GM23338 (cell line): ENCODE data around the gene HTR1E. TPM values are rescaled to one million over a fixed set of nuclear protein-coding genes. Genes with fewer than 3 reads are reported as not detected.
"Not testable (repeated sequence)": the region's sequence is repeated elsewhere in the genome, so short reads cannot be mapped to it uniquely, and the experiment has no call there.

Source experiments
- ATAC-seq: fragments of 200-7000 bp; cut with Tn5 transposase; 3 replicates; pipeline ENCODE4 v1.9.1; 2020
- DNase-seq: peaks from one replicate; pipeline ENCODE4 v3.0.0-alpha.2; 2015; ENCODE audit warnings: low spot score
- H2AFZ ChIP-seq: fragments of 200-600 bp; sonication (generic); 2 replicates; pipeline ENCODE4 v1.8.0; 2016; ENCODE audit warnings: antibody characterized with exemption, mild to moderate bottlenecking, moderate library complexity
- H3F3A ChIP-seq: fragments of 200-600 bp; sonication (generic); replicated peaks from 2 replicates; pipeline ENCODE4 v1.8.0; 2017; ENCODE audit warnings: antibody characterized with exemption, mixed run types, low read depth
- H3K27ac ChIP-seq: fragments of 200-600 bp; sonication (generic); 2 replicates; pipeline ENCODE4 v1.6.1; 2016; ENCODE audit warnings: low read depth
- H3K27me3 ChIP-seq: fragments of 200-600 bp; sonication (generic); 2 replicates; pipeline ENCODE4 v1.8.0; 2016; ENCODE audit warnings: mild to moderate bottlenecking, mixed run types, moderate library complexity; ENCODE audit not compliant: insufficient read depth
- H3K36me3 ChIP-seq: fragments of 200-600 bp; sonication (generic); 2 replicates; pipeline ENCODE4 v1.8.0; 2016; ENCODE audit warnings: mild to moderate bottlenecking; ENCODE audit not compliant: insufficient read depth
- H3K4me1 ChIP-seq: fragments of 200-600 bp; sonication (generic); 2 replicates; pipeline ENCODE4 v1.8.0; 2016; ENCODE audit warnings: mild to moderate bottlenecking, moderate library complexity; ENCODE audit not compliant: insufficient read depth
- H3K4me2 ChIP-seq: fragments of 200-600 bp; sonication (generic); 2 replicates; pipeline ENCODE4 v1.7.1; 2017; ENCODE audit warnings: mixed run types
- H3K4me3 ChIP-seq: fragments of 200-600 bp; sonication (generic); 2 replicates; pipeline ENCODE4 v1.6.1; 2016; ENCODE audit warnings: mixed run types
- H3K79me2 ChIP-seq: fragments of 200-600 bp; sonication (generic); replicated peaks from 2 replicates; pipeline ENCODE4 v1.8.0; 2017; ENCODE audit warnings: mild to moderate bottlenecking; ENCODE audit not compliant: insufficient read depth
- H3K9me2 ChIP-seq: fragments of 200-600 bp; sonication (generic); 2 replicates; pipeline ENCODE4 v1.8.0; 2017; ENCODE audit not compliant: insufficient read depth
- H4K20me1 ChIP-seq: fragments of 200-600 bp; sonication (generic); replicated peaks from 2 replicates; pipeline ENCODE4 v1.8.0; 2017; ENCODE audit warnings: mild to moderate bottlenecking; ENCODE audit not compliant: insufficient read depth
- H3K27ac Mint-ChIP-seq: 2 replicates; pipeline ENCODE4 v1.8.0; 2020; ENCODE audit warnings: inconsistent platforms, mild to moderate bottlenecking, moderate library complexity, mixed read lengths
- H3K27me3 Mint-ChIP-seq: 3 replicates; pipeline ENCODE4 v1.8.0; 2022; ENCODE audit warnings: low read depth, mild to moderate bottlenecking, moderate library complexity, mixed read lengths, inconsistent platforms; ENCODE audit not compliant: insufficient read depth, poor library complexity
- H3K36me3 Mint-ChIP-seq: 3 replicates; pipeline ENCODE4 v1.8.0; 2021; ENCODE audit warnings: low read depth, mild to moderate bottlenecking, inconsistent platforms, moderate library complexity, mixed read lengths
- H3K4me1 Mint-ChIP-seq: 3 replicates; pipeline ENCODE4 v1.8.0; 2020; ENCODE audit warnings: mild to moderate bottlenecking, inconsistent platforms, mixed read lengths
- H3K4me3 Mint-ChIP-seq: 3 replicates; pipeline ENCODE4 v1.8.0; 2021; ENCODE audit warnings: moderate library complexity, mild to moderate bottlenecking, inconsistent platforms, mixed read lengths
- H3K9me3 Mint-ChIP-seq: 3 replicates; pipeline ENCODE4 v1.8.0; 2020; ENCODE audit warnings: moderate library complexity, mild to moderate bottlenecking, inconsistent platforms, mixed read lengths
- ETS1 ChIP-seq: IDR thresholded peaks from 2 replicates; pipeline ENCODE4 v1.6.1; 2016; ENCODE audit warnings: antibody characterized with exemption
- EZH2phosphoT487 ChIP-seq: fragments of 200-600 bp; sonication (generic); IDR thresholded peaks from one replicate; pipeline ENCODE4 v1.8.1; 2018; ENCODE audit warnings: antibody characterized with exemption; ENCODE audit not compliant: unreplicated experiment
- NANOG ChIP-seq: IDR thresholded peaks from 2 replicates; pipeline ENCODE4 v1.6.1; 2016; ENCODE audit warnings: antibody characterized with exemption, borderline replicate concordance
- REST ChIP-seq: IDR thresholded peaks from one replicate; pipeline ENCODE4 v1.6.1; 2018; ENCODE audit warnings: antibody characterized with exemption; ENCODE audit not compliant: unreplicated experiment
- STAT1 ChIP-seq: IDR thresholded peaks from one replicate; pipeline ENCODE4 v1.6.1; 2016; ENCODE audit warnings: antibody characterized with exemption; ENCODE audit not compliant: unreplicated experiment
- polyA plus RNA-seq: library from polyadenylated mRNA; unstranded; fragments of >200 nt; fragmentation: Nextera tagmentation; extraction: Ambion mirVana; gene quantifications from 2 replicates; pipeline ENCODE4 v1.2.1, GENCODE V29; 2016
- total RNA-seq: library from RNA; depleted of rRNA; stranded (reverse); fragments of >200 nt; shearing (Covaris generic); gene quantifications from 2 replicates; pipeline ENCODE4 v1.2.3, GENCODE V29; 2014

HTR1E gene
- total and polyA plus RNA-seq, 2 experiments from 2014 or later: not detected

- TF ChIP-seq ETS1 (no peak), NANOG (no peak), EZH2phosphoT487 (no peak), STAT1 (no peak), REST (no peak)
Measured at GRCh38 chr6:87001494-87001893, 64.2 kb downstream of the HTR1E start (continued).

GRCh38 chr6:87002391-87002790 lies 65.1 kb downstream of the HTR1E start:
- not testable (repeated sequence) for H3K27ac ChIP-seq, H3K4me1 Mint-ChIP-seq, H3F3A ChIP-seq, H3K27ac Mint-ChIP-seq, H3K9me2 ChIP-seq, ATAC-seq, H3K4me3 ChIP-seq, H4K20me1 ChIP-seq, H2AFZ ChIP-seq, H3K36me3 ChIP-seq, H3K79me2 ChIP-seq, H3K4me2 ChIP-seq, H3K27me3 Mint-ChIP-seq, H3K27me3 ChIP-seq, H3K4me1 ChIP-seq, DNase-seq, H3K4me3 Mint-ChIP-seq
- peaks cover 36% of the 10 kb centered on the region for H3K9me3 Mint-ChIP-seq
- peaks cover 12% of the 10 kb centered on the region; the same call in 2 of the 3 replicates for H3K36me3 Mint-ChIP-seq

GRCh38 chr6:87006541-87006940 lies 69.2 kb downstream of the HTR1E start:
- Mint-ChIP-seq H3K36me3 (peaks cover 14% of the 10 kb centered on the region; the same call in 2 of the 3 replicates), H3K9me3 (peaks cover 44% of the 10 kb centered on the region)
- not testable (repeated sequence) for H3K27ac Mint-ChIP-seq, H3K36me3 ChIP-seq, H3K4me2 ChIP-seq, H3K27ac ChIP-seq, H3K4me3 ChIP-seq, ATAC-seq, H2AFZ ChIP-seq, H4K20me1 ChIP-seq, H3K4me1 ChIP-seq, H3K4me3 Mint-ChIP-seq, DNase-seq, H3K9me2 ChIP-seq, H3K27me3 Mint-ChIP-seq, H3K79me2 ChIP-seq, H3F3A ChIP-seq, H3K4me1 Mint-ChIP-seq, H3K27me3 ChIP-seq

GRCh38 chr6:87009581-87009980 lies 72.3 kb downstream of the HTR1E start:
- H3K79me2 ChIP-seq, H3K36me3 ChIP-seq, H3K4me2 ChIP-seq, ATAC-seq, H2AFZ ChIP-seq, H3K9me2 ChIP-seq, H3K27me3 ChIP-seq, H4K20me1 ChIP-seq, H3K4me3 Mint-ChIP-seq, H3K27me3 Mint-ChIP-seq, H3F3A ChIP-seq, H3K4me1 ChIP-seq, H3K4me3 ChIP-seq, H3K4me1 Mint-ChIP-seq, H3K27ac ChIP-seq, H3K36me3 Mint-ChIP-seq, H3K27ac Mint-ChIP-seq, DNase-seq: not testable (repeated sequence)
- peaks cover 44% of the 10 kb centered on the region for H3K9me3 Mint-ChIP-seq
